Measurements from ENCODE around the gene CNTN5. TPM values are rescaled to one million over a fixed set of nuclear protein-coding genes. Genes with fewer than 3 reads are reported as not detected.

Gene CNTN5
- polyA plus RNA-seq, 1 of the 3 experiments (the other 2 are of a cell fraction): not detected

DNA sequence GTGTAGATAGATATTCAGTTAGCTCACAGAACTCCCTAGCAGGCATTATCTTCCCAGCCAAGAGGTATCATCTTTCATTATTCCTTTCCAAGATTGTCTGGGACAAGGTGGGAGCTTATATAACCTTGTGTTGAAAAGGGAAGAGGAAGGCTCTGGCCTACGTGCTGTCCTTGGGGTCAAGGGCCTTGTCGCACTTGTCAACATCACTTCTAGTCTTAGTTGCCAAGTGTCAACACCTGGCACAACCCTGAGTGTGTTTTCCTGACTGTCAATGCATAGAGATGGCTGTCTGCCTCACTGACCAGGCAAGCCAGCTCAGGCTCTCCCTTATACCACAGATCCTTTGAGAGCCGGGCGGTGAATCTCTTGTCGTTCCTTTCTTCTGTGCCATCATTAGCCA, 331.9 kb downstream of the CNTN5 start:
- Histone ChIP-seq H3K27me3 (ENCODE audit: insufficient read depth) (no peaks in the 10 kb centered on the region), H3K4me3 (ENCODE audit: low read depth in 2 of 2, low read length in 1 of 2) (no peak overlapping the region), H3K9ac (no peak overlapping the region), H3K4me2 (no peak overlapping the region), H4K20me1 (ENCODE audit: insufficient read depth) (no peaks in the 10 kb centered on the region), H3K36me3 (replicated peaks in 1 of 2; ENCODE audit: control insufficient read depth in 1 of 2, insufficient read depth in 2 of 2, low read length in 1 of 2) (no peaks in the 10 kb centered on the region), H3K27ac (ENCODE audit: low read depth in 2 of 2, low read length in 1 of 2) (no peak overlapping the region), H3K9me2 (no peaks in the 10 kb centered on the region), H3K79me2 (ENCODE audit: insufficient read depth) (no peaks in the 10 kb centered on the region), H3K9me3 (no peaks in the 10 kb centered on the region), H3F3A (replicated peaks; ENCODE audit: insufficient read depth) (no peaks in the 10 kb centered on the region), H2AFZ (ENCODE audit: low read depth) (no peak overlapping the region), H3K4me1 (ENCODE audit: control insufficient read depth in 1 of 2, insufficient read depth in 2 of 2, low read depth in 1 of 2, low read length in 1 of 2) (no peaks in the 10 kb centered on the region)
- ChIA-PET POLR2A (no interaction called here), CTCF (interaction anchor here (1.0 kb wide), 1 partner anchor 10 kb away, joined by 3 read pairs; no protein-coding TSS in a partner anchor)
- DNase-seq: no peak
- WGBS (ENCODE audit: low lambda C conversion rate): 24% methylated on average over 5 of the region's 5 CpGs
- TF ChIP-seq, protein P1, sequence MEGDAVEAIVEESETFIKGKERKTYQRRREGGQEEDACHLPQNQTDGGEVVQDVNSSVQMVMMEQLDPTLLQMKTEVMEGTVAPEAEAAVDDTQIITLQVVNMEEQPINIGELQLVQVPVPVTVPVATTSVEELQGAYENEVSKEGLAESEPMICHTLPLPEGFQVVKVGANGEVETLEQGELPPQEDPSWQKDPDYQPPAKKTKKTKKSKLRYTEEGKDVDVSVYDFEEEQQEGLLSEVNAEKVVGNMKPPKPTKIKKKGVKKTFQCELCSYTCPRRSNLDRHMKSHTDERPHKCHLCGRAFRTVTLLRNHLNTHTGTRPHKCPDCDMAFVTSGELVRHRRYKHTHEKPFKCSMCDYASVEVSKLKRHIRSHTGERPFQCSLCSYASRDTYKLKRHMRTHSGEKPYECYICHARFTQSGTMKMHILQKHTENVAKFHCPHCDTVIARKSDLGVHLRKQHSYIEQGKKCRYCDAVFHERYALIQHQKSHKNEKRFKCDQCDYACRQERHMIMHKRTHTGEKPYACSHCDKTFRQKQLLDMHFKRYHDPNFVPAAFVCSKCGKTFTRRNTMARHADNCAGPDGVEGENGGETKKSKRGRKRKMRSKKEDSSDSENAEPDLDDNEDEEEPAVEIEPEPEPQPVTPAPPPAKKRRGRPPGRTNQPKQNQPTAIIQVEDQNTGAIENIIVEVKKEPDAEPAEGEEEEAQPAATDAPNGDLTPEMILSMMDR (IDR thresholded peaks at IDR 0.05): no peak
- TF ChIP-seq, protein P2, sequence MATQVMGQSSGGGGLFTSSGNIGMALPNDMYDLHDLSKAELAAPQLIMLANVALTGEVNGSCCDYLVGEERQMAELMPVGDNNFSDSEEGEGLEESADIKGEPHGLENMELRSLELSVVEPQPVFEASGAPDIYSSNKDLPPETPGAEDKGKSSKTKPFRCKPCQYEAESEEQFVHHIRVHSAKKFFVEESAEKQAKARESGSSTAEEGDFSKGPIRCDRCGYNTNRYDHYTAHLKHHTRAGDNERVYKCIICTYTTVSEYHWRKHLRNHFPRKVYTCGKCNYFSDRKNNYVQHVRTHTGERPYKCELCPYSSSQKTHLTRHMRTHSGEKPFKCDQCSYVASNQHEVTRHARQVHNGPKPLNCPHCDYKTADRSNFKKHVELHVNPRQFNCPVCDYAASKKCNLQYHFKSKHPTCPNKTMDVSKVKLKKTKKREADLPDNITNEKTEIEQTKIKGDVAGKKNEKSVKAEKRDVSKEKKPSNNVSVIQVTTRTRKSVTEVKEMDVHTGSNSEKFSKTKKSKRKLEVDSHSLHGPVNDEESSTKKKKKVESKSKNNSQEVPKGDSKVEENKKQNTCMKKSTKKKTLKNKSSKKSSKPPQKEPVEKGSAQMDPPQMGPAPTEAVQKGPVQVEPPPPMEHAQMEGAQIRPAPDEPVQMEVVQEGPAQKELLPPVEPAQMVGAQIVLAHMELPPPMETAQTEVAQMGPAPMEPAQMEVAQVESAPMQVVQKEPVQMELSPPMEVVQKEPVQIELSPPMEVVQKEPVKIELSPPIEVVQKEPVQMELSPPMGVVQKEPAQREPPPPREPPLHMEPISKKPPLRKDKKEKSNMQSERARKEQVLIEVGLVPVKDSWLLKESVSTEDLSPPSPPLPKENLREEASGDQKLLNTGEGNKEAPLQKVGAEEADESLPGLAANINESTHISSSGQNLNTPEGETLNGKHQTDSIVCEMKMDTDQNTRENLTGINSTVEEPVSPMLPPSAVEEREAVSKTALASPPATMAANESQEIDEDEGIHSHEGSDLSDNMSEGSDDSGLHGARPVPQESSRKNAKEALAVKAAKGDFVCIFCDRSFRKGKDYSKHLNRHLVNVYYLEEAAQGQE (IDR thresholded peaks at IDR 0.05; ENCODE audit: low read depth, low read length): no peak
- TF ChIP-seq, protein P3, sequence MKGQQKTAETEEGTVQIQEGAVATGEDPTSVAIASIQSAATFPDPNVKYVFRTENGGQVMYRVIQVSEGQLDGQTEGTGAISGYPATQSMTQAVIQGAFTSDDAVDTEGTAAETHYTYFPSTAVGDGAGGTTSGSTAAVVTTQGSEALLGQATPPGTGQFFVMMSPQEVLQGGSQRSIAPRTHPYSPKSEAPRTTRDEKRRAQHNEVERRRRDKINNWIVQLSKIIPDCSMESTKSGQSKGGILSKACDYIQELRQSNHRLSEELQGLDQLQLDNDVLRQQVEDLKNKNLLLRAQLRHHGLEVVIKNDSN (IDR thresholded peaks at IDR 0.05; ENCODE audit: borderline replicate concordance, low read depth): no peak
- TF ChIP-seq SMC3 (IDR thresholded peaks at IDR 0.05; ENCODE audit: low read depth, low read length): no peak
- no peak for TF ChIP-seq MXI1 (IDR thresholded peaks at IDR 0.05; ENCODE audit: low read depth, low read length)
- no peak for TF ChIP-seq RAD21 (IDR thresholded peaks at IDR 0.05; ENCODE audit: low read length)
- TF ChIP-seq, protein P4, sequence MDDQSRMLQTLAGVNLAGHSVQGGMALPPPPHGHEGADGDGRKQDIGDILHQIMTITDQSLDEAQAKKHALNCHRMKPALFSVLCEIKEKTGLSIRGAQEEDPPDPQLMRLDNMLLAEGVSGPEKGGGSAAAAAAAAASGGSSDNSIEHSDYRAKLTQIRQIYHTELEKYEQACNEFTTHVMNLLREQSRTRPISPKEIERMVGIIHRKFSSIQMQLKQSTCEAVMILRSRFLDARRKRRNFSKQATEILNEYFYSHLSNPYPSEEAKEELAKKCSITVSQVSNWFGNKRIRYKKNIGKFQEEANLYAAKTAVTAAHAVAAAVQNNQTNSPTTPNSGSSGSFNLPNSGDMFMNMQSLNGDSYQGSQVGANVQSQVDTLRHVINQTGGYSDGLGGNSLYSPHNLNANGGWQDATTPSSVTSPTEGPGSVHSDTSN (IDR thresholded peaks at IDR 0.05): no peak
- no peak for TF ChIP-seq GABPA (IDR thresholded peaks at IDR 0.05; ENCODE audit: low read depth)
- TF ChIP-seq YY1 (IDR thresholded peaks at IDR 0.05; ENCODE audit: low read depth): no peak
- TF ChIP-seq SIN3A (IDR thresholded peaks at IDR 0.05; ENCODE audit: borderline replicate concordance, low read depth, low read length): no peak

All from SK-N-SH (cell line).